Thoracic aorta (tissue), 2 donors: ENCODE data around the gene ADAM20. TPM values are rescaled to one million over a fixed set of nuclear protein-coding genes. Genes with fewer than 3 reads are reported as not detected.

Experiments
- ATAC-seq: fragments of 150-250 bp; one replicate; pipeline ENCODE4 v1.8.0; 2017; ENCODE audit warnings: low read depth; ENCODE audit not compliant: insufficient number of reproducible peaks, low FRiP score
- DNase-seq: peaks from one replicate; pipeline ENCODE4 v3.0.0-alpha.2; 2020; ENCODE audit warnings: low spot score
- H3K27ac ChIP-seq, 2 donors: fragments of 200-600 bp; sonication (generic); 1 replicate in 1 of 2; 2 replicates in 1 of 2; pipeline ENCODE4 v1.5.1; 2016; ENCODE audit warnings: mild to moderate bottlenecking in 2 of 2, moderate library complexity in 2 of 2
- H3K27me3 ChIP-seq: fragments of 200-600 bp; sonication (generic); replicated peaks from 2 replicates; pipeline ENCODE4 v1.6.0; 2016; ENCODE audit warnings: mild to moderate bottlenecking; ENCODE audit not compliant: insufficient read depth
- H3K36me3 ChIP-seq: fragments of 200-600 bp; sonication (generic); one replicate; pipeline ENCODE4 v1.5.1; 2016
- H3K4me1 ChIP-seq, 2 donors: fragments of 200-600 bp; sonication (generic); 1 replicate in 1 of 2; 2 replicates in 1 of 2; pipeline versions ENCODE4 v1.5.1 to v1.6.0; 2016; ENCODE audit warnings: low read depth in 2 of 2, mild to moderate bottlenecking in 1 of 2; ENCODE audit not compliant: control insufficient read depth in 1 of 2
- H3K4me3 ChIP-seq: fragments of 200-600 bp; sonication (generic); 2 replicates; pipeline ENCODE4 v1.5.1; 2016; ENCODE audit warnings: mild to moderate bottlenecking
- H3K9me3 ChIP-seq: fragments of 200-600 bp; sonication (generic); 2 replicates; pipeline ENCODE4 v1.5.1; 2016
- CTCF ChIP-seq: fragments of 200-600 bp; sonication (generic); IDR thresholded peaks from one replicate; pipeline ENCODE4 v1.5.1; 2019; ENCODE audit warnings: antibody characterized with exemption
- total RNA-seq, 2 donors: library from RNA; depleted of rRNA; stranded (reverse); fragments of >200 nt; gene quantifications; one replicate each; pipeline versions ENCODE4 v1.1.0 to v1.2.3, GENCODE V29; 2016

ADAM20 gene
- 1 to 10 TPM; 1.9 to 3.5 TPM for total RNA-seq

GRCh38 chr14:70534904-70535303, at the start of gene ADAM20:
ADAM20 (minus strand) TSS chr14:70535004; CDS start chr14:70524757, 10,247 bp downstream.
- no peaks in the 10 kb centered on the region for H3K27me3 ChIP-seq

GRCh38 chr14:70576891-70577290, 42.1 kb upstream of the ADAM20 start:
- Histone ChIP-seq H3K4me1 (no peaks in the 10 kb centered on the region), H3K4me3 (no peak overlapping the region), H3K27ac (no peak overlapping the region), H3K36me3 (peaks cover under 1% of the 10 kb centered on the region), H3K27me3 (no peaks in the 10 kb centered on the region), H3K9me3 (no peaks in the 10 kb centered on the region)
- DNase-seq (no peak), ATAC-seq (no peak)
- no peak for TF ChIP-seq CTCF

More at GRCh38 chr14:70534904-70535303, at the start of gene ADAM20:
- Histone ChIP-seq H3K4me1 (no peaks in the 10 kb centered on the region), H3K36me3 (no peaks in the 10 kb centered on the region), H3K9me3 (peaks cover 4% of the 10 kb centered on the region), H3K27ac (no peak within 1 kb of the TSS), H3K4me3 (no peak within 1 kb of the TSS)
- ATAC-seq (no peak), DNase-seq (no peak)
- no peak for TF ChIP-seq CTCF

GRCh38 chr14:70573050-70573449, 38.2 kb upstream of the ADAM20 start:
- TF ChIP-seq CTCF, result no peak
- no peak overlapping the region for H3K27ac ChIP-seq
- H3K4me1 ChIP-seq, result no peaks in the 10 kb centered on the region
- peaks cover 3% of the 10 kb centered on the region for H3K36me3 ChIP-seq
- no peak overlapping the region for H3K4me3 ChIP-seq
- ATAC-seq (no peak), DNase-seq (no peak)
- H3K9me3 ChIP-seq, result no peaks in the 10 kb centered on the region
- H3K27me3 ChIP-seq, result no peaks in the 10 kb centered on the region

GRCh38 chr14:70571139-70571538, 36.3 kb upstream of the ADAM20 start:
- H3K4me3 ChIP-seq, result no peak overlapping the region
- no peaks in the 10 kb centered on the region for H3K27me3 ChIP-seq
- TF ChIP-seq CTCF, result no peak
- no peak for DNase-seq
- H3K27ac ChIP-seq, result no peak overlapping the region
- no peak for ATAC-seq
- no peaks in the 10 kb centered on the region for H3K9me3 ChIP-seq
- H3K36me3 ChIP-seq, result peaks cover 3% of the 10 kb centered on the region
- no peaks in the 10 kb centered on the region for H3K4me1 ChIP-seq

GRCh38 chr14:70567791-70568190, 33.0 kb upstream of the ADAM20 start:
- no peak for TF ChIP-seq CTCF
- ATAC-seq, result no peak
- no peaks in the 10 kb centered on the region for H3K27me3 ChIP-seq
- H3K36me3 ChIP-seq, result peaks cover 20% of the 10 kb centered on the region
- H3K4me1 ChIP-seq, result no peaks in the 10 kb centered on the region
- no peak overlapping the region for H3K27ac ChIP-seq
- no peak for DNase-seq
- H3K4me3 ChIP-seq, result no peak overlapping the region
- H3K9me3 ChIP-seq, result no peaks in the 10 kb centered on the region
